GM19035 (cell line): ENCODE results near the gene MT1G.
"Not testable (repeated sequence)": the region's sequence is repeated elsewhere in the genome, so short reads cannot be mapped to it uniquely, and the experiment has no call there.

Experiments
- ATAC-seq: cut with Tn5 transposase; IDR thresholded peaks from one replicate; pipeline ENCODE4 v1.9.1; 2021; ENCODE audit not compliant: unreplicated experiment

The MT1G gene

GRCh38 chr16:56667581-56668571 is at the start of gene MT1G:
TSS of gene MT1G (minus strand) at chr16:56668065. CDS start at chr16:56667993, 72 bp downstream.
- ATAC-seq, result no peak

- ATAC-seq, result not testable (repeated sequence)
Observed at GRCh38 chr16:56717532-56717931, 49.7 kb upstream of the MT1G start.

GRCh38 chr16:56716761-56717160 is 48.9 kb upstream of the MT1G start:
- no peak for ATAC-seq

GRCh38 chr16:56715126-56715525 is 47.3 kb upstream of the MT1G start:
- ATAC-seq, result no peak

GRCh38 chr16:56713794-56714193 is 45.9 kb upstream of the MT1G start:
- no peak for ATAC-seq

- no peak for ATAC-seq
Observed at GRCh38 chr16:56711862-56712261, 44.0 kb upstream of the MT1G start.

GRCh38 chr16:56710181-56710737 is 42.4 kb upstream of the MT1G start:
- ATAC-seq, result no peak

- ATAC-seq, result no peak
Observed at GRCh38 chr16:56709443-56710040, 41.7 kb upstream of the MT1G start.

GRCh38 chr16:56708525-56709442 is 40.9 kb upstream of the MT1G start:
- ATAC-seq, result no peak

- no peak for ATAC-seq
Observed at GRCh38 chr16:56702836-56703235, 35.0 kb upstream of the MT1G start.

GRCh38 chr16:56701534-56701933 is 33.7 kb upstream of the MT1G start:
- ATAC-seq, result no peak

- ATAC-seq, result no peak
Observed at GRCh38 chr16:56700631-56701030, 32.8 kb upstream of the MT1G start.

GRCh38 chr16:56700195-56700594 is 32.3 kb upstream of the MT1G start:
- no peak for ATAC-seq

- ATAC-seq, result no peak
Observed at GRCh38 chr16:56697456-56698155, 29.7 kb upstream of the MT1G start.

- no peak for ATAC-seq
Observed at GRCh38 chr16:56695246-56695645, 27.4 kb upstream of the MT1G start.

GRCh38 chr16:56691885-56692284 is 24.0 kb upstream of the MT1G start:
- no peak for ATAC-seq

- no peak for ATAC-seq
Observed at GRCh38 chr16:56690420-56691122, 22.7 kb upstream of the MT1G start.

- no peak for ATAC-seq
Observed at GRCh38 chr16:56689171-56689570, 21.3 kb upstream of the MT1G start.

GRCh38 chr16:56688762-56689161 is 20.9 kb upstream of the MT1G start:
- ATAC-seq, result no peak

GRCh38 chr16:56686758-56687157 is 18.9 kb upstream of the MT1G start:
- ATAC-seq, result no peak
